Stimulated activated CD4-positive, alpha-beta T cell treated with anti-CD3 and anti-CD28 coated beads, Interleukin-1b, Interleukin-23, amount 100 ng/mL, for 24 hours (primary cell): Measurements from ENCODE around the gene MUC5B.
"Not testable (repeated sequence)": the region's sequence is repeated elsewhere in the genome, so short reads cannot be mapped to it uniquely, and the experiment has no call there.

Experiments
- DNase-seq, 4 experiments: peaks; one replicate each; pipeline ENCODE4 v3.0.0-alpha.2; 2020; ENCODE audit warnings: low read depth in 4 of 4, low spot score in 1 of 4

Gene MUC5B

GRCh38 chr11:1222491-1223345 is at the start of gene MUC5B:
TSS of gene MUC5B (plus strand) at chr11:1223066. CDS start at chr11:1223124, 58 bp downstream.
- DNase-seq = no peak

GRCh38 chr11:1173396-1173795 is 49.5 kb upstream of the MUC5B start:
- not testable (repeated sequence) for DNase-seq

GRCh38 chr11:1174441-1175370 is 48.2 kb upstream of the MUC5B start:
- no peak for DNase-seq

GRCh38 chr11:1175461-1176223 is 47.2 kb upstream of the MUC5B start:
- no peak for DNase-seq

GRCh38 chr11:1176224-1177019 is 46.4 kb upstream of the MUC5B start:
- DNase-seq = no peak

GRCh38 chr11:1177020-1177770 is 45.7 kb upstream of the MUC5B start:
- no peak for DNase-seq

GRCh38 chr11:1177771-1178090 is 45.1 kb upstream of the MUC5B start:
- no peak for DNase-seq

GRCh38 chr11:1178201-1178885 is 44.5 kb upstream of the MUC5B start:
- DNase-seq = no peak

GRCh38 chr11:1178906-1179305 is 44.0 kb upstream of the MUC5B start:
- no peak for DNase-seq

- DNase-seq = no peak
Observed at GRCh38 chr11:1179641-1180040, 43.2 kb upstream of the MUC5B start.

- DNase-seq = no peak
Observed at GRCh38 chr11:1180171-1180570, 42.7 kb upstream of the MUC5B start.

- no peak for DNase-seq
Observed at GRCh38 chr11:1180947-1181391, 41.9 kb upstream of the MUC5B start.

GRCh38 chr11:1181420-1181819 is 41.4 kb upstream of the MUC5B start:
- no peak for DNase-seq

- DNase-seq = peak in 1 of 4 experiments; percentile 7
Observed at GRCh38 chr11:1181853-1182535, 40.9 kb upstream of the MUC5B start.

GRCh38 chr11:1184139-1184538 is 38.7 kb upstream of the MUC5B start:
- DNase-seq = not testable (repeated sequence)

GRCh38 chr11:1188451-1189130 is 34.3 kb upstream of the MUC5B start:
- not testable (repeated sequence) for DNase-seq

GRCh38 chr11:1189816-1190215 is 33.0 kb upstream of the MUC5B start:
- DNase-seq = not testable (repeated sequence)
